Fibroblast of skin of back (primary cell): ENCODE data around the gene RIPOR2.
A peak's percentile ranks its signal among the peaks of the same experiment; 100 is the strongest.

ENCODE experiments used
- DNase-seq: peaks from one replicate; pipeline ENCODE4 v3.0.0-alpha.2; 2013

RIPOR2 gene

GRCh38 chr6:24840187-24840586 is 95.6 kb downstream of the RIPOR2 start:
- DNase-seq = no peak

GRCh38 chr6:24838994-24839393 is 96.8 kb downstream of the RIPOR2 start:
- no peak for DNase-seq

- no peak for DNase-seq
Measured at GRCh38 chr6:24838081-24838480, 97.7 kb downstream of the RIPOR2 start.

- DNase-seq = no peak
Measured at GRCh38 chr6:24836109-24836508, 99.7 kb downstream of the RIPOR2 start.

GRCh38 chr6:24833711-24834386 is 101.9 kb downstream of the RIPOR2 start:
- DNase-seq = no peak

GRCh38 chr6:24832794-24833193 is 103.0 kb downstream of the RIPOR2 start:
- DNase-seq = no peak

GRCh38 chr6:24831771-24832716 is 103.7 kb downstream of the RIPOR2 start:
- peak; percentile 83 for DNase-seq

- DNase-seq = no peak
Measured at GRCh38 chr6:24829657-24830056, 106.1 kb downstream of the RIPOR2 start.

- no peak for DNase-seq
Measured at GRCh38 chr6:24827970-24828369, 107.8 kb downstream of the RIPOR2 start.

GRCh38 chr6:24827162-24827561 is 108.6 kb downstream of the RIPOR2 start:
- DNase-seq = no peak

GRCh38 chr6:24825130-24825630 is 110.6 kb downstream of the RIPOR2 start:
- no peak for DNase-seq

- peak; percentile 77 for DNase-seq
Measured at GRCh38 chr6:24824142-24824938, 111.4 kb downstream of the RIPOR2 start.

GRCh38 chr6:24823185-24823584 is 112.6 kb downstream of the RIPOR2 start:
- no peak for DNase-seq

GRCh38 chr6:24822696-24823095 is 113.1 kb downstream of the RIPOR2 start:
- no peak for DNase-seq

GRCh38 chr6:24821860-24822444 is 113.8 kb downstream of the RIPOR2 start:
- DNase-seq = no peak

GRCh38 chr6:24818346-24818745 is 117.4 kb downstream of the RIPOR2 start:
- DNase-seq = no peak

- no peak for DNase-seq
Measured at GRCh38 chr6:24809728-24810127, 126.0 kb downstream of the RIPOR2 start.

GRCh38 chr6:24807584-24807983 is 128.2 kb downstream of the RIPOR2 start:
- DNase-seq = no peak

GRCh38 chr6:24802271-24803059 is 133.3 kb downstream of the RIPOR2 start:
- DNase-seq = peak; percentile 76

- peak; percentile 17 for DNase-seq
Measured at GRCh38 chr6:24799541-24799915, 136.2 kb downstream of the RIPOR2 start.

- DNase-seq = peak; percentile 28
Measured at GRCh38 chr6:24798740-24799540, 136.8 kb downstream of the RIPOR2 start, which contains the start of gene ARMH2. Gene ARMH2, minus strand, starts transcription at chr6:24798917. Its CDS starts 60 bp downstream, at chr6:24798857.
